Gastroesophageal sphincter (tissue), 4 donors: Measurements from ENCODE around the gene BICC1. TPM values are rescaled to one million over a fixed set of nuclear protein-coding genes. Genes with fewer than 3 reads are reported as not detected.

Source experiments
- ATAC-seq: fragments of 150-250 bp; one replicate; pipeline ENCODE4 v1.9.1; 2016; ENCODE audit warnings: mild to moderate bottlenecking, moderate library complexity
- H3K27ac ChIP-seq, 4 donors: fragments of 200-600 bp; sonication (generic) in 3 of 4; 1 replicate in 3 of 4; 2 replicates in 1 of 4; pipeline ENCODE4 v1.5.1; 2016 to 2019
- H3K27me3 ChIP-seq: fragments of 200-600 bp; sonication (generic); one replicate; pipeline ENCODE4 v1.5.1; 2019
- H3K36me3 ChIP-seq, 2 donors: fragments of 200-600 bp; sonication (generic); one replicate each; pipeline ENCODE4 v1.5.1; 2019; ENCODE audit warnings: control low read depth in 1 of 2
- H3K4me1 ChIP-seq, 3 donors: fragments of 200-600 bp; sonication (generic); 1 replicate in 2 of 3; 2 replicates in 1 of 3; pipeline ENCODE4 v1.5.1; 2016 to 2019; ENCODE audit warnings: control low read depth in 2 of 3
- H3K4me3 ChIP-seq, 2 donors: fragments of 200-600 bp; sonication (generic); one replicate each; pipeline ENCODE4 v1.5.1; 2019; ENCODE audit warnings: mild to moderate bottlenecking in 1 of 2, moderate library complexity in 1 of 2
- H3K9me3 ChIP-seq, 3 donors: fragments of 200-600 bp; sonication (generic); one replicate each; pipeline ENCODE4 v1.5.1; 2017 to 2019; ENCODE audit warnings: control low read depth in 2 of 3
- EP300 ChIP-seq: sonication (generic); formaldehyde crosslinking; IDR thresholded peaks from one replicate; pipeline ENCODE4 v1.6.1; 2017; ENCODE audit warnings: antibody characterized with exemption, mild to moderate bottlenecking
- POLR2A ChIP-seq, 2 donors: fragments of 450-650 bp; IDR thresholded peaks; one replicate each; pipeline ENCODE4 v1.6.1; 2017; ENCODE audit warnings: antibody characterized with exemption in 2 of 2, mild to moderate bottlenecking in 2 of 2, moderate library complexity in 1 of 2
- POLR2AphosphoS5 ChIP-seq: sonication (generic); formaldehyde crosslinking; IDR thresholded peaks from one replicate; pipeline ENCODE4 v1.6.1; 2017; ENCODE audit warnings: antibody characterized with exemption
- WGBS, 2 donors: methylation state at CpG; one replicate each; pipeline ENCODE4 v1.1.5; 2018; ENCODE audit warnings: low coverage in 1 of 2; 5-methylcytosine and 5-hydroxymethylcytosine counted together
- total RNA-seq, 4 donors: library from RNA; depleted of rRNA; stranded (reverse); fragments of >200 nt; gene quantifications; one replicate each; pipeline ENCODE4 v1.1.0, GENCODE V29; 2016
- TF ChIP-seq, protein P1 (sequence below), 4 experiments: fragments of 200-600 bp in 2 of 4; fragments of 450-650 bp in 2 of 4; sonication (generic) in 1 of 4; IDR thresholded peaks; one replicate each; pipeline ENCODE4 v1.5.1; 2017 to 2019; ENCODE audit warnings: antibody characterized with exemption in 4 of 4, mild to moderate bottlenecking in 2 of 4, moderate library complexity in 2 of 4

BICC1 gene
- total RNA-seq, 4 donors from 2014 or later: 18.6 to 27.8 (median 22.5) TPM

DNA sequence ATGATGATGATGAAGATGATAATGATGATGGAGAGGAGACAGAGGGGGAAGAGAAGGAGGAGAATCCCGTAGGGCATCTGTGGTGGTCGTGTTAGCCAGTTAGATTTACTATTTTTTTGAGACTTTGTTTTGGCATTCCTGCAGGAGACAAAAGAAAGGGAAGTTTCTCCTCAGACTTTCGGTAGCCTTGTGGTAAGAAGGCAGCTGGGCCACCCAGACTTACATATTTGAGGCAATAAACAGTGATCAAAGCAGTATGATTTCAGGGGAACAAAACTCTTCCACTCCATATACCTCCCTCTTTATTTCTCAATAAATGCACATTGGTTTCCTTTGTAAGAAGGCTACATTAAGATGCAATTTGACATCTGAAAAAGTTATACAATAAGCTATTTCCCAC, 32.4 kb upstream of the BICC1 start:
- no peaks in the 10 kb centered on the region for H3K4me1 ChIP-seq
- no peak overlapping the region for H3K4me3 ChIP-seq
- H3K36me3 ChIP-seq: no peaks in the 10 kb centered on the region
- 86 to 88% methylated on average over 3 of the region's 3 CpGs for WGBS, 2 donors
- TF ChIP-seq POLR2AphosphoS5: no peak
- TF ChIP-seq, protein P1, sequence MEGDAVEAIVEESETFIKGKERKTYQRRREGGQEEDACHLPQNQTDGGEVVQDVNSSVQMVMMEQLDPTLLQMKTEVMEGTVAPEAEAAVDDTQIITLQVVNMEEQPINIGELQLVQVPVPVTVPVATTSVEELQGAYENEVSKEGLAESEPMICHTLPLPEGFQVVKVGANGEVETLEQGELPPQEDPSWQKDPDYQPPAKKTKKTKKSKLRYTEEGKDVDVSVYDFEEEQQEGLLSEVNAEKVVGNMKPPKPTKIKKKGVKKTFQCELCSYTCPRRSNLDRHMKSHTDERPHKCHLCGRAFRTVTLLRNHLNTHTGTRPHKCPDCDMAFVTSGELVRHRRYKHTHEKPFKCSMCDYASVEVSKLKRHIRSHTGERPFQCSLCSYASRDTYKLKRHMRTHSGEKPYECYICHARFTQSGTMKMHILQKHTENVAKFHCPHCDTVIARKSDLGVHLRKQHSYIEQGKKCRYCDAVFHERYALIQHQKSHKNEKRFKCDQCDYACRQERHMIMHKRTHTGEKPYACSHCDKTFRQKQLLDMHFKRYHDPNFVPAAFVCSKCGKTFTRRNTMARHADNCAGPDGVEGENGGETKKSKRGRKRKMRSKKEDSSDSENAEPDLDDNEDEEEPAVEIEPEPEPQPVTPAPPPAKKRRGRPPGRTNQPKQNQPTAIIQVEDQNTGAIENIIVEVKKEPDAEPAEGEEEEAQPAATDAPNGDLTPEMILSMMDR (IDR thresholded peaks at IDR 0.05): no peak
- TF ChIP-seq POLR2A (IDR thresholded peaks at IDR 0.05): no peak
- no peak for TF ChIP-seq EP300
- H3K27ac ChIP-seq: no peak overlapping the region
- no peak for ATAC-seq
- no peaks in the 10 kb centered on the region for H3K9me3 ChIP-seq
- no peaks in the 10 kb centered on the region for H3K27me3 ChIP-seq

DNA sequence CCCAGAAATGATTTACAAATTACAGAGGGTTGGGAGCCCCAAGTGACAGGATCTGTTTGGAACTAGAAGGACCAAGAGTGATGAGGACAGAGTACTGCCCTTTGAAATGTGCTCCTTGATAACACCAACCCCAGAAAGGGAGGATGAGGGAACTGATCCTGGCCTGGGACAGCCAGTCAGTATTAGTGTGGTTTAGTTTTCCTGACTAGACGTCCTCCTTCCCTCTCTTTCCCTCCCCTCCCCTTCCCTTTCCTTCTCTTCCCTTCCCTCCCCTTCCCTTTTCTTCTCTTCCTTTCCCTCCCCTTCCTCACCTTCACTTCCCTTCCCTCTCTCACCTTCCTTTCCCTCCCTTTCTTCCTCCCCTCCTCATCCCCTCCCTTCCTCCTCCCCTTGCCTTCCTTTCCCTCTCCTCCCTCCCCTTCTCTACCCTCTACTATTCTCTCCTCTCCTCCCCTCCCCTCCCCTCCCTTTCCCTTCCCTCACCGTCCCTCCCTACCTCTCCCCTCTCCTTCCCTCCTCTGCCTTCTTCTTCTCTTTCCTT, 31.0 kb upstream of the BICC1 start:
- ATAC-seq: no peak
- 44 to 70% methylated on average over 1 of the region's 2 CpGs for WGBS, 2 donors
- TF ChIP-seq POLR2AphosphoS5 (no peak), POLR2A (IDR thresholded peaks at IDR 0.05) (no peak), EP300 (no peak)
- TF ChIP-seq, protein P1 (IDR thresholded peaks at IDR 0.05): no peak
- no peak overlapping the region for H3K4me3 ChIP-seq
- H3K36me3 ChIP-seq: no peaks in the 10 kb centered on the region
- no peak overlapping the region for H3K27ac ChIP-seq
- no peaks in the 10 kb centered on the region for H3K27me3 ChIP-seq
- no peaks in the 10 kb centered on the region for H3K9me3 ChIP-seq
- H3K4me1 ChIP-seq: no peaks in the 10 kb centered on the region

DNA sequence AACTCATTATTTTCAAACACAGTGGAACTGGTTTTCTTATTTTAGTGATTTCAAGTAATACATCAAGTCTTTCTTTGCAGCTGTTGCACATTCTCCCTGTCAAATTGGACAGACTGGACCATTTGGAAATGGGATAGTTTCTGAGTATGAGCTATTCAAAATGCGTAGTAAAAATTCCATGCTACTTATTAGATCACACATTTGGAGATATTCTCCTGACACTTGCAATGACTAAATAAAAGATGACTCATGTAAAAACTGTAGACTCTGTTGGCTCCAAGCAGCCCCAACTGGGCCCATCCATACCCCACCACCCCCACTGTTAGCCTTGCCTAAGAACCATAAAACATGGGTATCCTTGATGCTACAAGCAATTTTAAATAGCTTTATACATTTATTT, 25.9 kb upstream of the BICC1 start:
- no peak overlapping the region for H3K27ac ChIP-seq
- no peak for ATAC-seq
- 27 to 82% methylated on average over 1 of the region's 1 CpG for WGBS, 2 donors

DNA sequence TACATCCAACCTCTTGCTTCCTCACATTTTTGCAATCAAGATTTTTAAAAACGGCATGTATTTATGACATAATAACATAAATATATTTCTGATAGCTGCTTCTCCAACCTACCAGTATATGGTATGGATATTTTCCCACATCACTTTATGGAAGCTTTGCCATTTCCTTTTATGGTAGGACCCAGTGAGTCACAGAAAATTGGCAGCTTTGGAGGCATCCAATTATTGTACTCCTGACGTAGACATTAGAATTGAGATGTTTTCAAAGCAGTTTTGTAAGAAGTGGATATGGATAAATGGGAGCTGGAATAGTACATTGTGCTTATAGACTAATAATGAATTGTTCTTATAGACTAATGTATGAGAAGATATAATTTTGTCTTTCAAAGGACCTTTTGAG, 23.8 kb upstream of the BICC1 start:
- WGBS, 2 donors: 51 to 82% methylated on average over 2 of the region's 2 CpGs
- Histone ChIP-seq H3K27me3 (no peaks in the 10 kb centered on the region), H3K27ac (no peak overlapping the region), H3K9me3 (no peaks in the 10 kb centered on the region), H3K4me3 (no peak overlapping the region), H3K36me3 (no peaks in the 10 kb centered on the region), H3K4me1 (no peaks in the 10 kb centered on the region)
- ATAC-seq: no peak
- TF ChIP-seq POLR2AphosphoS5: no peak
- TF ChIP-seq EP300: no peak
- TF ChIP-seq, protein P1 (IDR thresholded peaks at IDR 0.05): no peak

More for the DNA sequence above, 25.9 kb upstream of the BICC1 start:
- Histone ChIP-seq H3K27me3 (no peaks in the 10 kb centered on the region), H3K4me1 (no peaks in the 10 kb centered on the region), H3K4me3 (no peak overlapping the region), H3K9me3 (no peaks in the 10 kb centered on the region), H3K36me3 (no peaks in the 10 kb centered on the region)
- TF ChIP-seq, protein P1 (IDR thresholded peaks at IDR 0.05): no peak
- TF ChIP-seq EP300: no peak
- no peak for TF ChIP-seq POLR2A (IDR thresholded peaks at IDR 0.05)
- no peak for TF ChIP-seq POLR2AphosphoS5

DNA sequence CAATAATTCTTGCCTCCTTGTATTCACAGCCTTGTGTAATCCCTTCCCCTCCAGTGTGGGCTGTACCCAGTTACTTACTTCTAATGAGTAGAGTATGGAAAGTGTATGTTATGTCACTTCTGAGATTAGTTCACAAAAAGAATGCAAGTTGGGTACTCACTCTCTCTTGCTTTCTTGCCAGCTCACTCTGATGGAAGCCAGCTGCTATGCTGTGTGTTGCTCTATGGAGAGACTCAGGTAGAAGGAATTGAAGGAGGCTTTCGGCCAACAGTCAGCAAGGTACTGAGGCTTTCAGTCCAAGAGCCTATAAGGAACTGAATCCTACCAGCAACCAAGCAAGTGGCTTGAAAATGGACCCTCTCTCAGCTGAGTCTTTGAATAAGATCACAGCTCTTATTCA, 9.7 kb upstream of the BICC1 start:
- H3K4me1 ChIP-seq: no peaks in the 10 kb centered on the region
- WGBS, 2 donors: 100% methylated on average over 1 of the region's 1 CpG; no CpG with 5 or more reads in 1 of the 2 donors
- TF ChIP-seq, protein P1 (IDR thresholded peaks at IDR 0.05): no peak
- no peak for TF ChIP-seq EP300
- TF ChIP-seq POLR2A (IDR thresholded peaks at IDR 0.05): no peak
- no peak for TF ChIP-seq POLR2AphosphoS5

More for the DNA sequence above, 9.7 kb upstream of the BICC1 start:
- Histone ChIP-seq H3K4me3 (no peak overlapping the region), H3K9me3 (no peaks in the 10 kb centered on the region), H3K36me3 (no peaks in the 10 kb centered on the region), H3K27ac (no peak overlapping the region), H3K27me3 (no peaks in the 10 kb centered on the region)
- ATAC-seq: no peak
